Peyer's patch (tissue), 4 donors: ENCODE results near the gene COL28A1.

Experiments
- CTCF ChIP-seq, 6 experiments: fragments of 450-650 bp in 4 of 6; fragments of 200-600 bp in 2 of 6; sonication (generic) in 1 of 6; IDR thresholded peaks; one replicate each; pipeline ENCODE4 v1.5.1; 2017 to 2019; ENCODE audit warnings: antibody characterized with exemption in 6 of 6, mild to moderate bottlenecking in 3 of 6, moderate library complexity in 1 of 6
- POLR2A ChIP-seq, 2 donors: fragments of 450-650 bp; IDR thresholded peaks; one replicate each; pipeline ENCODE4 v1.5.1; 2017; ENCODE audit warnings: antibody characterized with exemption in 2 of 2, mild to moderate bottlenecking in 2 of 2, moderate library complexity in 2 of 2

- no peak for TF ChIP-seq CTCF (IDR thresholded peaks at IDR 0.05)
- no peak for TF ChIP-seq POLR2A (IDR thresholded peaks at IDR 0.05)
These were observed 108.3 kb downstream of the COL28A1 start for GRCh38 chr7:7427363-7427762.
